ENCODE data around the gene GRPEL1.

DNA sequence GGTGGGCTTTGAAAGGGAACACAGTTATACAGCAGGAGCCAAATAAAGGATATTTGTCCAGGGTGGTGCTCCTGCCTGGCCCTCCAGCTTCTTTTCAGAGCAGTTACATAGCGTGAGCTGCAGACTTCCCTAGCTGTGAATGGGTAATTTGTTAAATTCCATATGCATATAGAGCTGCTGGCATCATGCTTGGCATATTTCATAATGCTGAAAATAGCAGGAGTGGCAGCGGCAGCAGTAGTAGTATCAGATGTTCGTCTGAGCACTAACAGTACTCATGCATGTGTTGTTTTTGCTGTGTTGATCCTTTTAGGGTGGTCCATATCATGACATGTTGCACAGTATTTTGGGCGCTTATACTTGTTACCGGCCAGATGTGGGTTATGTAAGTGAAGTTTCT lies 58.3 kb downstream of the GRPEL1 start:
- no peak for TF ChIP-seq POLR2AphosphoS2 (conservative IDR thresholded peaks at IDR 0.05; ENCODE audit: low read length)
- TF ChIP-seq, protein P1, sequence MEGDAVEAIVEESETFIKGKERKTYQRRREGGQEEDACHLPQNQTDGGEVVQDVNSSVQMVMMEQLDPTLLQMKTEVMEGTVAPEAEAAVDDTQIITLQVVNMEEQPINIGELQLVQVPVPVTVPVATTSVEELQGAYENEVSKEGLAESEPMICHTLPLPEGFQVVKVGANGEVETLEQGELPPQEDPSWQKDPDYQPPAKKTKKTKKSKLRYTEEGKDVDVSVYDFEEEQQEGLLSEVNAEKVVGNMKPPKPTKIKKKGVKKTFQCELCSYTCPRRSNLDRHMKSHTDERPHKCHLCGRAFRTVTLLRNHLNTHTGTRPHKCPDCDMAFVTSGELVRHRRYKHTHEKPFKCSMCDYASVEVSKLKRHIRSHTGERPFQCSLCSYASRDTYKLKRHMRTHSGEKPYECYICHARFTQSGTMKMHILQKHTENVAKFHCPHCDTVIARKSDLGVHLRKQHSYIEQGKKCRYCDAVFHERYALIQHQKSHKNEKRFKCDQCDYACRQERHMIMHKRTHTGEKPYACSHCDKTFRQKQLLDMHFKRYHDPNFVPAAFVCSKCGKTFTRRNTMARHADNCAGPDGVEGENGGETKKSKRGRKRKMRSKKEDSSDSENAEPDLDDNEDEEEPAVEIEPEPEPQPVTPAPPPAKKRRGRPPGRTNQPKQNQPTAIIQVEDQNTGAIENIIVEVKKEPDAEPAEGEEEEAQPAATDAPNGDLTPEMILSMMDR (IDR thresholded peaks at IDR 0.05) = no peak
- TF ChIP-seq, protein P2, sequence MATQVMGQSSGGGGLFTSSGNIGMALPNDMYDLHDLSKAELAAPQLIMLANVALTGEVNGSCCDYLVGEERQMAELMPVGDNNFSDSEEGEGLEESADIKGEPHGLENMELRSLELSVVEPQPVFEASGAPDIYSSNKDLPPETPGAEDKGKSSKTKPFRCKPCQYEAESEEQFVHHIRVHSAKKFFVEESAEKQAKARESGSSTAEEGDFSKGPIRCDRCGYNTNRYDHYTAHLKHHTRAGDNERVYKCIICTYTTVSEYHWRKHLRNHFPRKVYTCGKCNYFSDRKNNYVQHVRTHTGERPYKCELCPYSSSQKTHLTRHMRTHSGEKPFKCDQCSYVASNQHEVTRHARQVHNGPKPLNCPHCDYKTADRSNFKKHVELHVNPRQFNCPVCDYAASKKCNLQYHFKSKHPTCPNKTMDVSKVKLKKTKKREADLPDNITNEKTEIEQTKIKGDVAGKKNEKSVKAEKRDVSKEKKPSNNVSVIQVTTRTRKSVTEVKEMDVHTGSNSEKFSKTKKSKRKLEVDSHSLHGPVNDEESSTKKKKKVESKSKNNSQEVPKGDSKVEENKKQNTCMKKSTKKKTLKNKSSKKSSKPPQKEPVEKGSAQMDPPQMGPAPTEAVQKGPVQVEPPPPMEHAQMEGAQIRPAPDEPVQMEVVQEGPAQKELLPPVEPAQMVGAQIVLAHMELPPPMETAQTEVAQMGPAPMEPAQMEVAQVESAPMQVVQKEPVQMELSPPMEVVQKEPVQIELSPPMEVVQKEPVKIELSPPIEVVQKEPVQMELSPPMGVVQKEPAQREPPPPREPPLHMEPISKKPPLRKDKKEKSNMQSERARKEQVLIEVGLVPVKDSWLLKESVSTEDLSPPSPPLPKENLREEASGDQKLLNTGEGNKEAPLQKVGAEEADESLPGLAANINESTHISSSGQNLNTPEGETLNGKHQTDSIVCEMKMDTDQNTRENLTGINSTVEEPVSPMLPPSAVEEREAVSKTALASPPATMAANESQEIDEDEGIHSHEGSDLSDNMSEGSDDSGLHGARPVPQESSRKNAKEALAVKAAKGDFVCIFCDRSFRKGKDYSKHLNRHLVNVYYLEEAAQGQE (IDR thresholded peaks at IDR 0.05) = no peak
- TF ChIP-seq, protein P3, sequence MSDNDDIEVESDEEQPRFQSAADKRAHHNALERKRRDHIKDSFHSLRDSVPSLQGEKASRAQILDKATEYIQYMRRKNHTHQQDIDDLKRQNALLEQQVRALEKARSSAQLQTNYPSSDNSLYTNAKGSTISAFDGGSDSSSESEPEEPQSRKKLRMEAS (IDR thresholded peaks at IDR 0.05) = no peak

Data from A549 (cell line).